WTC11 (cell line): Measurements from ENCODE around the gene EPDR1. TPM values are rescaled to one million over a fixed set of nuclear protein-coding genes. Genes with fewer than 3 reads are reported as not detected.

Experiments used
- ATAC-seq: fragments of 200-7000 bp; cut with Tn5 transposase; 2 replicates; pipeline ENCODE4 v1.10.0; 2021; ENCODE audit warnings: mild to moderate bottlenecking, moderate library complexity
- CTCF ChIA-PET: fragments of 300-600 bp; sonication (Branson Sonifier 250); formaldehyde crosslinking; loops from one replicate; lab custom pipeline; 2021; ENCODE audit warnings: antibody characterized with exemption; lab: Charles Lee
- POLR2A ChIA-PET: fragments of 350-600 bp; sonication (Branson Sonifier 250); formaldehyde crosslinking; loops from one replicate; lab custom pipeline; 2021; ENCODE audit warnings: antibody characterized with exemption; lab: Charles Lee
- DNase-seq: peaks from one replicate; pipeline ENCODE4 v3.0.0; 2021; ENCODE audit warnings: low spot score
- H3K27ac Mint-ChIP-seq: 2 replicates; pipeline ENCODE4 v1.8.0; 2021; ENCODE audit warnings: mixed read lengths
- H3K27me3 Mint-ChIP-seq: 2 replicates; pipeline ENCODE4 v1.8.0; 2021; ENCODE audit warnings: low read depth, mild to moderate bottlenecking, moderate library complexity, mixed read lengths
- H3K36me3 Mint-ChIP-seq: 2 replicates; pipeline ENCODE4 v1.8.0; 2021; ENCODE audit warnings: mixed read lengths
- H3K4me1 Mint-ChIP-seq: 2 replicates; pipeline ENCODE4 v1.8.0; 2022; ENCODE audit warnings: mixed read lengths
- H3K4me3 Mint-ChIP-seq: 2 replicates; pipeline ENCODE4 v1.8.0; 2021; ENCODE audit warnings: mild to moderate bottlenecking, moderate library complexity, mixed read lengths
- H3K9me3 Mint-ChIP-seq: 2 replicates; pipeline ENCODE4 v1.8.0; 2021; ENCODE audit warnings: mixed read lengths
- KAT7 ChIP-seq: sonication (generic); formaldehyde crosslinking; IDR thresholded peaks from 2 replicates; pipeline ENCODE4 v1.8.1; 2023; ENCODE audit warnings: missing genetic modification reagents, mild to moderate bottlenecking, borderline replicate concordance
- RELA ChIP-seq: sonication (generic); formaldehyde crosslinking; IDR thresholded peaks from 2 replicates; pipeline ENCODE4 v1.8.1; 2022; ENCODE audit warnings: missing genetic modification reagents, mild to moderate bottlenecking, borderline replicate concordance
- SOX15 ChIP-seq: fragments of 250-450 bp; sonication (Bioruptor Pico); IDR thresholded peaks from 2 replicates; pipeline ENCODE4 v1.9.0; 2021; ENCODE audit warnings: mild to moderate bottlenecking
- TCF7 ChIP-seq: sonication (generic); formaldehyde crosslinking; IDR thresholded peaks from 2 replicates; pipeline ENCODE4 v1.8.0; 2022; ENCODE audit warnings: mild to moderate bottlenecking, low read depth, missing genetic modification reagents, moderate library complexity
- ZNF232 ChIP-seq: sonication (generic); formaldehyde crosslinking; IDR thresholded peaks from 2 replicates; pipeline ENCODE4 v1.8.0; 2022; ENCODE audit warnings: mild to moderate bottlenecking, missing genetic modification reagents
- ZNF396 ChIP-seq: fragments of 250-450 bp; sonication (Bioruptor Pico); IDR thresholded peaks from 2 replicates; pipeline ENCODE4 v1.8.0; 2021; ENCODE audit warnings: mild to moderate bottlenecking, moderate library complexity, borderline replicate concordance
- ZNF423 ChIP-seq: fragments of 250-450 bp; sonication (Bioruptor Pico); IDR thresholded peaks from 2 replicates; pipeline ENCODE4 v2.1.2; 2022; ENCODE audit warnings: mild to moderate bottlenecking, moderate library complexity
- total RNA-seq: library from RNA; stranded (reverse); gene quantifications from 3 replicates; pipeline ENCODE4 v1.2.3, GENCODE V29; 2021
- TF ChIP-seq, protein P1 (sequence below): fragments of 250-450 bp; sonication (Bioruptor Pico); IDR thresholded peaks from 2 replicates; pipeline ENCODE4 v1.9.0; 2021; ENCODE audit warnings: mild to moderate bottlenecking
- TF ChIP-seq, protein P2 (sequence below): sonication (generic); formaldehyde crosslinking; IDR thresholded peaks from 2 replicates; pipeline ENCODE4 v1.8.1; 2023; ENCODE audit warnings: mild to moderate bottlenecking, missing genetic modification reagents, moderate library complexity
- TF ChIP-seq, protein P3 (sequence below): sonication (generic); formaldehyde crosslinking; conservative IDR thresholded peaks from 2 replicates; pipeline ENCODE4 v1.8.1; 2022; ENCODE audit warnings: mild to moderate bottlenecking, missing genetic modification reagents
- TF ChIP-seq, protein P4 (sequence below): sonication (generic); formaldehyde crosslinking; IDR thresholded peaks from 2 replicates; pipeline ENCODE4 v1.8.1; 2023; ENCODE audit warnings: mild to moderate bottlenecking, missing genetic modification reagents, moderate library complexity
- TF ChIP-seq, protein P5 (sequence below): sonication (generic); formaldehyde crosslinking; IDR thresholded peaks from 2 replicates; pipeline ENCODE4 v1.8.1; 2022; ENCODE audit warnings: low read depth, missing genetic modification reagents, borderline replicate concordance
- TF ChIP-seq, protein P6 (sequence below): fragments of 250-450 bp; sonication (Bioruptor Pico); IDR thresholded peaks from 2 replicates; pipeline ENCODE4 v1.8.0; 2021; ENCODE audit warnings: mild to moderate bottlenecking
- TF ChIP-seq, protein P7 (sequence below): sonication (generic); formaldehyde crosslinking; IDR thresholded peaks from 2 replicates; pipeline ENCODE4 v1.8.0; 2023; ENCODE audit warnings: mild to moderate bottlenecking, missing genetic modification reagents

EPDR1 gene
- total RNA-seq, 1 experiment from 2014 or later: 7.4 TPM

DNA sequence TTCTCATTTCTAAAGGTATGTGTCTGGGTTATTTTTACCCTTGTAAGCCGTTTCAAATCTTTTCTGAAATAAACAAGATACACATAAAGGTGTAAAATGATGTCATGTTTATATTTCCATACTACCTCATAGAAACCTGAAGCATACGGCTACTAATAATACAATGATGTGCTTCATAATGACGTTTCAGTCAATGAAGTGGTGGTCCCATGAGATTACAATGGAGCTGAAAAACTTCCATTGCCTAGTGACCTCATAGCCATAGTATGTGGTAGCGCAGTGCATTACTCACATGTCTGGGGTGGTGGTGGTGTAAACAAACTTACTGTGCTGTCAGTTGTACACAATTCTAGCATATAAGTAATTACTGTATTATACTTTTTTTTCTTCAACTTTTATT lies 24.9 kb downstream of the EPDR1 start (continued):
- TF ChIP-seq, protein P1, sequence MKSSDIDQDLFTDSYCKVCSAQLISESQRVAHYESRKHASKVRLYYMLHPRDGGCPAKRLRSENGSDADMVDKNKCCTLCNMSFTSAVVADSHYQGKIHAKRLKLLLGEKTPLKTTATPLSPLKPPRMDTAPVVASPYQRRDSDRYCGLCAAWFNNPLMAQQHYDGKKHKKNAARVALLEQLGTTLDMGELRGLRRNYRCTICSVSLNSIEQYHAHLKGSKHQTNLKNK (CRISPR knock-in tag): no peak
- no peak for TF ChIP-seq RELA
- TF ChIP-seq ZNF232 (CRISPR knock-in tag): no peak
- TF ChIP-seq, protein P2, sequence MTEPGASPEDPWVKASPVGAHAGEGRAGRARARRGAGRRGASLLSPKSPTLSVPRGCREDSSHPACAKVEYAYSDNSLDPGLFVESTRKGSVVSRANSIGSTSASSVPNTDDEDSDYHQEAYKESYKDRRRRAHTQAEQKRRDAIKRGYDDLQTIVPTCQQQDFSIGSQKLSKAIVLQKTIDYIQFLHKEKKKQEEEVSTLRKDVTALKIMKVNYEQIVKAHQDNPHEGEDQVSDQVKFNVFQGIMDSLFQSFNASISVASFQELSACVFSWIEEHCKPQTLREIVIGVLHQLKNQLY: no peak
- TF ChIP-seq, protein P3, sequence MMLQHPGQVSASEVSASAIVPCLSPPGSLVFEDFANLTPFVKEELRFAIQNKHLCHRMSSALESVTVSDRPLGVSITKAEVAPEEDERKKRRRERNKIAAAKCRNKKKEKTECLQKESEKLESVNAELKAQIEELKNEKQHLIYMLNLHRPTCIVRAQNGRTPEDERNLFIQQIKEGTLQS (CRISPR knock-in tag): no peak
- TF ChIP-seq, protein P4, sequence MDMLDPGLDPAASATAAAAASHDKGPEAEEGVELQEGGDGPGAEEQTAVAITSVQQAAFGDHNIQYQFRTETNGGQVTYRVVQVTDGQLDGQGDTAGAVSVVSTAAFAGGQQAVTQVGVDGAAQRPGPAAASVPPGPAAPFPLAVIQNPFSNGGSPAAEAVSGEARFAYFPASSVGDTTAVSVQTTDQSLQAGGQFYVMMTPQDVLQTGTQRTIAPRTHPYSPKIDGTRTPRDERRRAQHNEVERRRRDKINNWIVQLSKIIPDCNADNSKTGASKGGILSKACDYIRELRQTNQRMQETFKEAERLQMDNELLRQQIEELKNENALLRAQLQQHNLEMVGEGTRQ (CRISPR knock-in tag): no peak
- no peak for TF ChIP-seq KAT7 (CRISPR knock-in tag)
- no peak for TF ChIP-seq ZNF396 (CRISPR knock-in tag)
- TF ChIP-seq ZNF423 (CRISPR knock-in tag): no peak
- TF ChIP-seq, protein P5, sequence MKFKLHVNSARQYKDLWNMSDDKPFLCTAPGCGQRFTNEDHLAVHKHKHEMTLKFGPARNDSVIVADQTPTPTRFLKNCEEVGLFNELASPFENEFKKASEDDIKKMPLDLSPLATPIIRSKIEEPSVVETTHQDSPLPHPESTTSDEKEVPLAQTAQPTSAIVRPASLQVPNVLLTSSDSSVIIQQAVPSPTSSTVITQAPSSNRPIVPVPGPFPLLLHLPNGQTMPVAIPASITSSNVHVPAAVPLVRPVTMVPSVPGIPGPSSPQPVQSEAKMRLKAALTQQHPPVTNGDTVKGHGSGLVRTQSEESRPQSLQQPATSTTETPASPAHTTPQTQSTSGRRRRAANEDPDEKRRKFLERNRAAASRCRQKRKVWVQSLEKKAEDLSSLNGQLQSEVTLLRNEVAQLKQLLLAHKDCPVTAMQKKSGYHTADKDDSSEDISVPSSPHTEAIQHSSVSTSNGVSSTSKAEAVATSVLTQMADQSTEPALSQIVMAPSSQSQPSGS: no peak
- TF ChIP-seq, protein P6, sequence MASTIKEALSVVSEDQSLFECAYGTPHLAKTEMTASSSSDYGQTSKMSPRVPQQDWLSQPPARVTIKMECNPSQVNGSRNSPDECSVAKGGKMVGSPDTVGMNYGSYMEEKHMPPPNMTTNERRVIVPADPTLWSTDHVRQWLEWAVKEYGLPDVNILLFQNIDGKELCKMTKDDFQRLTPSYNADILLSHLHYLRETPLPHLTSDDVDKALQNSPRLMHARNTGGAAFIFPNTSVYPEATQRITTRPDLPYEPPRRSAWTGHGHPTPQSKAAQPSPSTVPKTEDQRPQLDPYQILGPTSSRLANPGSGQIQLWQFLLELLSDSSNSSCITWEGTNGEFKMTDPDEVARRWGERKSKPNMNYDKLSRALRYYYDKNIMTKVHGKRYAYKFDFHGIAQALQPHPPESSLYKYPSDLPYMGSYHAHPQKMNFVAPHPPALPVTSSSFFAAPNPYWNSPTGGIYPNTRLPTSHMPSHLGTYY (CRISPR knock-in tag): no peak
- TF ChIP-seq, protein P7, sequence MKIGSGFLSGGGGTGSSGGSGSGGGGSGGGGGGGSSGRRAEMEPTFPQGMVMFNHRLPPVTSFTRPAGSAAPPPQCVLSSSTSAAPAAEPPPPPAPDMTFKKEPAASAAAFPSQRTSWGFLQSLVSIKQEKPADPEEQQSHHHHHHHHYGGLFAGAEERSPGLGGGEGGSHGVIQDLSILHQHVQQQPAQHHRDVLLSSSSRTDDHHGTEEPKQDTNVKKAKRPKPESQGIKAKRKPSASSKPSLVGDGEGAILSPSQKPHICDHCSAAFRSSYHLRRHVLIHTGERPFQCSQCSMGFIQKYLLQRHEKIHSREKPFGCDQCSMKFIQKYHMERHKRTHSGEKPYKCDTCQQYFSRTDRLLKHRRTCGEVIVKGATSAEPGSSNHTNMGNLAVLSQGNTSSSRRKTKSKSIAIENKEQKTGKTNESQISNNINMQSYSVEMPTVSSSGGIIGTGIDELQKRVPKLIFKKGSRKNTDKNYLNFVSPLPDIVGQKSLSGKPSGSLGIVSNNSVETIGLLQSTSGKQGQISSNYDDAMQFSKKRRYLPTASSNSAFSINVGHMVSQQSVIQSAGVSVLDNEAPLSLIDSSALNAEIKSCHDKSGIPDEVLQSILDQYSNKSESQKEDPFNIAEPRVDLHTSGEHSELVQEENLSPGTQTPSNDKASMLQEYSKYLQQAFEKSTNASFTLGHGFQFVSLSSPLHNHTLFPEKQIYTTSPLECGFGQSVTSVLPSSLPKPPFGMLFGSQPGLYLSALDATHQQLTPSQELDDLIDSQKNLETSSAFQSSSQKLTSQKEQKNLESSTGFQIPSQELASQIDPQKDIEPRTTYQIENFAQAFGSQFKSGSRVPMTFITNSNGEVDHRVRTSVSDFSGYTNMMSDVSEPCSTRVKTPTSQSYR (CRISPR knock-in tag): no peak

DNA sequence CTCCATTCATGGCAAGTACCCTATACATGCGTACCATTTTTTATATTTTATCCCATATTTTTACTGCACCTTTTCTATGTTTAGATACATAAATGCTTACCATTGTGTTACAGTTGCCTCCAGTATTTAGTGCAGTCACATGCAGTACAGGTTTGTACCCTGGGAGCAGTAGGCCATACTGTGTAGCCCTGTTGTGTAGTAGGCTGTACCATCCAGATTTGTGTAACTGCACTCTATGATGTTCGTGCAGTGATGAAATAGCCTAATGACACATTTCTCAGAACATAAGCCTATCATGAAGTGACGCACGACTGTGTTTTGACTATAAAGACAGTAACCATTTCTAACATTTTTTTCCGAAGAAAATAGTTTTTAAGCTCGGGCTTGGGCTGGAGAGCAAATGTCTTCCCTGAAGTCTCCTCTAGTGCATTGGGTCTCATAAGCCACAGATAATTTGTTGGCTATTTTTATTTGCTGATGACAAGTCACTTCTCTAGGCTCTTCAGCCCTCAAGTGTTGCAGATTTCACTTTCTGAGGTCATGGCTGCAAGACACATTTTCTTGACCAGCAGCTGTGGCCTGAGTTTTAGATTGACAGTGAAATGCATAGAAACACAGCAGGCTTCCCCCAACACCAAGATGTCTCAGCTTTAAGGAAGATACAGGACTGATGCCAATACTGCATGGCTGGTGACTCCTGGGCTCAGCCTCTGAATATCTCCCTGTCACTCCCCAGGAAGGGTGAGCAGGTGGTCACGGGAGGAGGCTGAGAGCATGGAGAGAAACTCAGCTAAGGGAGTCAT lies 26.9 kb downstream of the EPDR1 start:
- peaks cover 12% of the 10 kb centered on the region for H3K4me1 Mint-ChIP-seq
- TF ChIP-seq TCF7 (CRISPR knock-in tag): no peak
- TF ChIP-seq, protein P7 (CRISPR knock-in tag): no peak
- no peak for TF ChIP-seq SOX15 (CRISPR knock-in tag)
- no peaks in the 10 kb centered on the region for H3K27me3 Mint-ChIP-seq
- no peaks in the 10 kb centered on the region for H3K36me3 Mint-ChIP-seq
- ChIA-PET CTCF (interaction anchor here (1.1 to 2.0 kb wide), 3 partner anchors 29 to 268 kb away, joined by 3 to 8 read pairs (median 4); partner anchors contain the start of gene SFRP4), POLR2A (no interaction called here)
- ATAC-seq (no peak), DNase-seq (no peak)
- H3K4me3 Mint-ChIP-seq: no peak overlapping the region
- no peak overlapping the region for H3K27ac Mint-ChIP-seq
- H3K9me3 Mint-ChIP-seq: peaks cover 4% of the 10 kb centered on the region
